GM12873 (cell line): Measurements from ENCODE around the gene SIPA1.

Experiments used
- CTCF ChIP-seq: IDR thresholded peaks from 2 replicates; pipeline ENCODE4 v1.5.1; 2012; ENCODE audit warnings: low read depth, mild to moderate bottlenecking, moderate library complexity, low read length, control low read depth; ENCODE audit not compliant: insufficient read depth; ENCODE audit errors: missing control alignments

Gene SIPA1

GRCh38 chr11:65644837-65645236, 6.9 kb downstream of the SIPA1 start:
- no peak for TF ChIP-seq CTCF

GRCh38 chr11:65645710-65646109, 7.8 kb downstream of the SIPA1 start:
- TF ChIP-seq CTCF: no peak

GRCh38 chr11:65646288-65646957, 8.5 kb downstream of the SIPA1 start:
- no peak for TF ChIP-seq CTCF

- TF ChIP-seq CTCF: no peak
These were observed 9.2 kb downstream of the SIPA1 start for GRCh38 chr11:65646958-65647701.

GRCh38 chr11:65648997-65649493, 11.1 kb downstream of the SIPA1 start:
- TF ChIP-seq CTCF: no peak

- no peak for TF ChIP-seq CTCF
These were observed 12.0 kb downstream of the SIPA1 start for GRCh38 chr11:65649656-65650546.
